K562 (cell line): ENCODE results near the gene GGT6.

Experiments
- CREB1 ChIP-seq, 2 experiments: sonication (generic) in 1 of 2; formaldehyde crosslinking in 1 of 2; IDR thresholded peaks; 2 replicates each; pipeline versions ENCODE4 v1.6.1 to v1.8.0; 2012 to 2022; ENCODE audit warnings: inconsistent platforms in 1 of 2, mild to moderate bottlenecking in 1 of 2, missing genetic modification reagents in 1 of 2, moderate library complexity in 1 of 2
- CTCF ChIP-seq, 3 experiments: IDR thresholded peaks in 2 of 3; conservative IDR thresholded peaks in 1 of 3; 2 replicates each; pipeline ENCODE4 v1.5.1; 2011 to 2012; ENCODE audit warnings: low read length in 3 of 3, mild to moderate bottlenecking in 3 of 3, control low read depth in 2 of 3, improper control_type of control experiment in 1 of 3, inconsistent platforms in 1 of 3, low read depth in 1 of 3, mixed read lengths in 1 of 3, moderate library complexity in 1 of 3; ENCODE audit not compliant: insufficient read depth in 2 of 3
- FOS ChIP-seq: IDR thresholded peaks from 3 replicates; pipeline ENCODE4 v1.6.1; 2011; ENCODE audit not compliant: insufficient read length; ENCODE audit errors: extremely low read depth
- JUN ChIP-seq, 2 experiments: sonication (generic) in 1 of 2; formaldehyde crosslinking in 1 of 2; IDR thresholded peaks; 2 replicates each; pipeline versions ENCODE4 v1.6.1 to v1.8.0; 2012 to 2022; ENCODE audit warnings: borderline replicate concordance in 2 of 2, mild to moderate bottlenecking in 2 of 2, improper control_type of control experiment in 1 of 2, low read depth in 1 of 2, low read length in 1 of 2, missing genetic modification reagents in 1 of 2
- KAT8 ChIP-seq: fragments of 450-650 bp; IDR thresholded peaks from 2 replicates; pipeline ENCODE4 v1.6.1; 2016; ENCODE audit warnings: low read depth, mild to moderate bottlenecking
- POLR2AphosphoS5 ChIP-seq: IDR thresholded peaks from 2 replicates; pipeline ENCODE4 v1.6.1; 2011; ENCODE audit warnings: mild to moderate bottlenecking, low read depth, low read length, moderate library complexity; ENCODE audit not compliant: control insufficient read depth, insufficient read depth
- RAD21 ChIP-seq, 2 experiments: fragments of 250-450 bp in 1 of 2; fragments of 450-650 bp in 1 of 2; sonication (Bioruptor Pico) in 1 of 2; formaldehyde crosslinking in 1 of 2; IDR thresholded peaks in 1 of 2; conservative IDR thresholded peaks in 1 of 2; 2 replicates each; pipeline versions ENCODE4 v1.4.0 to v1.8.0; 2020 to 2022; ENCODE audit warnings: mild to moderate bottlenecking in 2 of 2, moderate library complexity in 1 of 2
- RAD51 ChIP-seq: fragments of 450-650 bp; IDR thresholded peaks from 2 replicates; pipeline ENCODE4 v1.7.1; 2016; ENCODE audit warnings: low read depth, mild to moderate bottlenecking, borderline replicate concordance
- SIN3A ChIP-seq, 2 experiments: fragments of 150-350 bp in 1 of 2; IDR thresholded peaks; 2 replicates each; pipeline ENCODE4 v1.6.1; 2011 to 2016; ENCODE audit warnings: borderline replicate concordance in 2 of 2, low read depth in 2 of 2, low read length in 2 of 2, mild to moderate bottlenecking in 2 of 2, moderate library complexity in 2 of 2; ENCODE audit not compliant: control insufficient read depth in 1 of 2
- USF2 ChIP-seq: sonication (generic); formaldehyde crosslinking; IDR thresholded peaks from 2 replicates; pipeline ENCODE4 v1.5.0; 2020; ENCODE audit warnings: missing genetic modification reagents
- ZBTB43 ChIP-seq: sonication (generic); formaldehyde crosslinking; IDR thresholded peaks from 2 replicates; pipeline ENCODE4 v1.8.0; 2023; ENCODE audit warnings: mild to moderate bottlenecking, missing genetic modification reagents
- ZNF589 ChIP-seq: fragments of 200-800 bp; sonication (Bioruptor generic); IDR thresholded peaks from 2 replicates; pipeline ENCODE4 v1.6.1; 2016; ENCODE audit warnings: low read depth, missing genetic modification characterization, missing compliant biosample characterization
- ZNF609 ChIP-seq: sonication (generic); formaldehyde crosslinking; IDR thresholded peaks from 2 replicates; pipeline ENCODE4 v1.8.1; 2023; ENCODE audit warnings: missing genetic modification reagents, mild to moderate bottlenecking, borderline replicate concordance

- TF ChIP-seq RAD51 = no peak
- no peak for TF ChIP-seq USF2 (CRISPR knock-in tag)
- no peak for TF ChIP-seq FOS
- TF ChIP-seq CREB1 (IDR thresholded peaks at IDR 0.05) = no peak
- no peak for TF ChIP-seq CREB1 (CRISPR knock-in tag; IDR thresholded peaks at IDR 0.05)
- no peak for TF ChIP-seq ZBTB43 (CRISPR knock-in tag)
- no peak for TF ChIP-seq JUN (IDR thresholded peaks at IDR 0.05; ENCODE audit: borderline replicate concordance, low read depth, low read length)
- TF ChIP-seq JUN (CRISPR knock-in tag; IDR thresholded peaks at IDR 0.05; ENCODE audit: borderline replicate concordance) = no peak
- no peak for TF ChIP-seq SIN3A (IDR thresholded peaks at IDR 0.05; ENCODE audit: borderline replicate concordance in 2 of 2, control insufficient read depth in 1 of 2, low read depth in 2 of 2, low read length in 2 of 2)
- no peak for TF ChIP-seq RAD21 (CRISPR knock-in tag; conservative IDR thresholded peaks at IDR 0.05 in 1 of 2, IDR thresholded peaks at IDR 0.05 in 1 of 2)
- TF ChIP-seq CTCF (IDR thresholded peaks at IDR 0.05 in 2 of 3, conservative IDR thresholded peaks at IDR 0.05 in 1 of 3; ENCODE audit: insufficient read depth in 2 of 3, low read depth in 1 of 3, low read length in 3 of 3) = no peak
- TF ChIP-seq POLR2AphosphoS5 = no peak
- TF ChIP-seq KAT8 = no peak
- no peak for TF ChIP-seq ZNF609 (CRISPR knock-in tag)
- no peak for TF ChIP-seq ZNF589 (CRISPR knock-in tag)
Measured at GRCh38 chr17:4577386-4577993, 17.1 kb upstream of the GGT6 start.
